NCI-H2107 treated with DMSO at 0.1 percent for 48 hours (cell line): ENCODE data around the gene DYNLL1.

Experiments
- DNase-seq: peaks from one replicate; lab custom pipeline; 2025; ENCODE audit not compliant: unreplicated experiment; lab: John Stamatoyannopoulos, UW

The DYNLL1 gene

GRCh38 chr12:120546050-120546386 is 50.1 kb downstream of the DYNLL1 start:
- no peak for DNase-seq
